ENCODE results near the gene MAPKAPK3.
"Not testable (repeated sequence)": the region's sequence is repeated elsewhere in the genome, so short reads cannot be mapped to it uniquely, and the experiment has no call there.

MAPKAPK3 gene

DNA sequence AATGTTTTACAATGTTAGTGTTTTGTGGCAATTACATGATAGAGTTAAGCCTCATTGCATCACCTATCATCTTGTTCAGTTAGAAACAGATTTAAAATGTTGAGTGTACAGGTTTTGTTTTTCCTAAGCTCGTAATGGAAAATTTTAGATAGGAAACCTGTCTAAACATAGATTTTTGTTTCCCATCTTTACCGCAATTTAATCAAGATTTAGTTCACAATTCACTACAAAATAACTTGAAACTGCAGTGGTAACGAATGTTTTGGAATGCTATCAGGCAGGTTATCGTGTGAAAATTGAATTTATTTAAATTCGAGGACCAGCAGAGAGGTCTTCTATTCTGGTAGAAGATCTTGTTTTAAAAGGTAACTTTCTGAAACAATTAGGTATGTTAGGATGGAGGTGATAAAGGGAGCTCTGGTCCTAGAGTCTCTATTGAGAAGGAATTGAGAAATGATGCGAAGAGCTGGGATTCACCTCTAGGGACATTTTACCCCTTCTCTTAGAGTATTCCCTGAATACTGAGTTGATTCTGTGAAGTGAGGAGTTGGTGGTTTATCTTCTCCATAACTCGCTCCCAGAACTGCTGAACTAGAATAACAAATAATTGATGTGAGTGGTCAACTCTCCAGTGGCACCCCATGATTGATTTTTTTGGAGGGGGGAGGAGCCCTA is 59.2 kb downstream of the MAPKAPK3 start:
- ChIA-PET CTCF (interaction anchor here (1.3 kb wide), 1 partner anchor 57 kb away, joined by 3 read pairs; no protein-coding TSS in a partner anchor), POLR2A (no interaction called here)
- TF ChIP-seq, protein P1, sequence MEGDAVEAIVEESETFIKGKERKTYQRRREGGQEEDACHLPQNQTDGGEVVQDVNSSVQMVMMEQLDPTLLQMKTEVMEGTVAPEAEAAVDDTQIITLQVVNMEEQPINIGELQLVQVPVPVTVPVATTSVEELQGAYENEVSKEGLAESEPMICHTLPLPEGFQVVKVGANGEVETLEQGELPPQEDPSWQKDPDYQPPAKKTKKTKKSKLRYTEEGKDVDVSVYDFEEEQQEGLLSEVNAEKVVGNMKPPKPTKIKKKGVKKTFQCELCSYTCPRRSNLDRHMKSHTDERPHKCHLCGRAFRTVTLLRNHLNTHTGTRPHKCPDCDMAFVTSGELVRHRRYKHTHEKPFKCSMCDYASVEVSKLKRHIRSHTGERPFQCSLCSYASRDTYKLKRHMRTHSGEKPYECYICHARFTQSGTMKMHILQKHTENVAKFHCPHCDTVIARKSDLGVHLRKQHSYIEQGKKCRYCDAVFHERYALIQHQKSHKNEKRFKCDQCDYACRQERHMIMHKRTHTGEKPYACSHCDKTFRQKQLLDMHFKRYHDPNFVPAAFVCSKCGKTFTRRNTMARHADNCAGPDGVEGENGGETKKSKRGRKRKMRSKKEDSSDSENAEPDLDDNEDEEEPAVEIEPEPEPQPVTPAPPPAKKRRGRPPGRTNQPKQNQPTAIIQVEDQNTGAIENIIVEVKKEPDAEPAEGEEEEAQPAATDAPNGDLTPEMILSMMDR (IDR thresholded peaks at IDR 0.05; ENCODE audit: control extremely low read depth, extremely low read depth, low read depth, missing control alignments) = no peak
- DNase-seq (ENCODE audit: extremely low spot score) = no peak

DNA sequence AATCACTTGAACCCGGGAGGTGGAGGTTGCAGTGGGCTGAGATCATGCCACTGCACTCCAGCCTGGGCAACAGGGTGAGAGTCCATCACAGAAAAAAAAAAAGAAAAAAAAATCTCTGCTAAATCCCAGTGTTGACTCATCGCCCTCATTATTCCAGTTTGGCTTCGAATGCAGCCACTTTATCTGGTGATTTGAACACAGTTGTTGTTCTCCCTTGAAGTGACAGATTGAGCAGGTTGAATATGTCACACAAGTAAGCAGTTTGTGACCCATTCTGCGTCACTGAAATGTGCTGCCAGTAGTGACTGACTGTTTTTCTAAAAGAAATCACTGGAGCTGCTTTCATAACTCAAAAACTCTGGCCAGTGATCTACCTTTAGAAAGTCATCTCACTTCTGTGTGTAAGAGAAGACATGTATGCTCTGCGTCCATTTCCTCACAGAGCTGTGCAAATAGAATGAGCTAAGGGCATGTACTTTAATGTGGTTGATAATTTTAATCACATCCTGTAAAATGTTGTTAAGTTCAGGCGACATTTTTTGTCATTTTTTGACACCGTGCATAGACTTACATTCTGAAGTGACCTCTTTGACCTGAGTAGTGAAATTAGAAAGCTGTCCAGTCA is 70.3 kb downstream of the MAPKAPK3 start:
- TF ChIP-seq, protein P1 (IDR thresholded peaks at IDR 0.05; ENCODE audit: control extremely low read depth, extremely low read depth, low read depth, missing control alignments) = no peak
- DNase-seq (ENCODE audit: extremely low spot score) = no peak
- ChIA-PET POLR2A (no interaction called here), CTCF (no interaction called here)

DNA sequence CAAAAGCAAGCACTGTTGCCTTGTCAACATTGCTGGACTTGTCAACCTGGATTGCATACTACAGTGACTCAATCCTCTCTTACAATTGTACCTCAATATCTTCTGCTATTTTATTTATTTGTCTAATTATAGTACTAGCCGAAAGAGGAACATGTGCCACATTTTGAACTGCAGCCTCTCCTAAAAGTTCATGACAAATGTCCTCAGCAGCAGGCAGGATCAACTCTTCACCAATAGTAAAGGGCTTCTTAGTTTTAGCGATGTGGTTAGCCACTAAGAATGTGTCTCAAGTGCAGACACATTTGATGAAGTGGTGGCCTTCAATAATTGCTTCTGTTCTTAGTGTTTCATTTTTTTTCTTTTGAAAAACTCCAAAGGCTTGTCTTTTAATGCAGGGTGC is 71.0 kb downstream of the MAPKAPK3 start:
- POLR2A ChIA-PET = no interaction called here
- CTCF ChIA-PET = no interaction called here
- TF ChIP-seq, protein P1 (IDR thresholded peaks at IDR 0.05; ENCODE audit: control extremely low read depth, extremely low read depth, low read depth, missing control alignments) = no peak
- DNase-seq (ENCODE audit: extremely low spot score) = no peak

DNA sequence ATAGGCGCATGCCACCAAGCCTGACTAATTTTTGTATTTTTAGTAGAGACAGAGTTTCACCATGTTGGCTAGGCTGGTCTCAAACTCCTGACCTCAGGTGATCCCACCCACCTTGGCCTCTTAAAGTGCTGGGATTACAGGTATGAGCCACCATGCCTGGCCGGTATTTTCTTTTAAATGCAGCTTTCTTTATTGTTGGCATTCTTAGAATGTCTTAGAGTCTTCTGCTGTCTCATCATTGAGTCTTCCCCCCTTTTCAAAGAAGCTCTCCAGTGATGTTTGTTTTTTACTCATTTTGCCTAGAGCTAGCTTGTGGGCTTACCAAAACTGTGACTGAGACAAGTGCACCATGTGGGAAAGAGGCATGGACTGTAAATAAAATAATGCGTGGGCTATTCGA is 71.7 kb downstream of the MAPKAPK3 start:
- POLR2A ChIA-PET; CTCF ChIA-PET; DNase-seq (ENCODE audit: extremely low spot score): not testable (repeated sequence)

DNA sequence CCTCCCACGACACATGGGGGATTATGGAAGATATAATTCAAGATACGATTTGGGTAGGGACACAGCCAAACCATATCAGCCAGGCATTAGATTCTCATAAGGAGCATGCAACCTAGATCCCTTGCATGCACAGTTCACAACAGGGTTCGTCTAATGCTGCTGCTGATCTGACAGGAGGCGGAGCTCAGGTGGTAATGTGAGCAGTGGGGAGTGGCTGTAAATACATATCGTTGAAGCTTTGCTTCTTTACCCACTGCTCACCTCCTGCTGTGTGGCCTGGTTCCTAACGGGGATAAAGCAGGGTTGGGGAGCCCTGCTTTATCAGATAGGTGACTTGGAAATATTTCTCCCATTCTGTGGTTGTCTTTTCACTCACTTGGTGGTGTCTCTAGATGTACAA is 72.6 kb downstream of the MAPKAPK3 start:
- DNase-seq (ENCODE audit: extremely low spot score) = no peak
- ChIA-PET CTCF (no interaction called here), POLR2A (no interaction called here)
- TF ChIP-seq, protein P1 (IDR thresholded peaks at IDR 0.05; ENCODE audit: control extremely low read depth, extremely low read depth, low read depth, missing control alignments) = no peak

DNA sequence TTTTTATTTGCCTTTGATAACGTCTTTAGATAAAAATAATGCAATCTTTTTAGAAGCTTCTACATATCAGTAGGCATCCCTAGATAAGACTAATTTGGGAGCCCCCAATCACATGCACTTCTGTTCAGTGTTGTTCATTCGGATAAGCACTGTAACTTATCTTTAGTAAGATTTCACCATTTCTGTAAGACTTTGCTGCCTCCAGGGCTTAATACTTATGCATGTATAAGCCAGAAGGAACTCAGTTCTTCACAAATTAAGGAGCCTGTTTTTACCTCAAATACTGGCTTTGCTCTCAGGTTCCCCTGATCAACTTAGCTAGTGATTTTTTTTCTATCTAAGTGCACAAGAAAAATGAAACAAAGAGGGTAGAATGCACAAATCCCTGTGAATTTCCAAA is 78.1 kb downstream of the MAPKAPK3 start:
- TF ChIP-seq, protein P1 (IDR thresholded peaks at IDR 0.05; ENCODE audit: control extremely low read depth, extremely low read depth, low read depth, missing control alignments) = no peak
- ChIA-PET POLR2A (no interaction called here), CTCF (no interaction called here)
- no peak for DNase-seq (ENCODE audit: extremely low spot score)

DNA sequence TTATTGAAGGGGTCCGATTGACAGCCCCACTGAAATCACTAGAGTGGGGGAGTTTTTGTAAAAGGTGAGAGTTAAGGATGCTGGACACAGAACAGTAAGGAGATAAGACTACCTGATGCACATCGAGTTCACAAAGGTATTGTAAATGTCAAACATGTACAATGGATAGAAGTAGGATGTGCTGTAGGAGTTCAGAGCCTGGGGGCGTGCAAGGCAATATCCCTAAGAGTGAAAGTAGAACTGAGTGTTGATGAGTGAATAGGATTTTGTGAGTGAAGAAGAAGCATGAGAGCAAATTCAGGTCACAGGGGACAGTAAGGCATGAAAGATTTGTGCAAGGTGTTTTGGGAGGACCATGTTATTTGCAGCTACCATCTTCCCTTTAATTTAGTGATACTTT is 79.3 kb downstream of the MAPKAPK3 start:
- TF ChIP-seq, protein P1 (IDR thresholded peaks at IDR 0.05; ENCODE audit: control extremely low read depth, extremely low read depth, low read depth, missing control alignments) = no peak
- ChIA-PET CTCF (no interaction called here), POLR2A (no interaction called here)
- DNase-seq (ENCODE audit: extremely low spot score) = no peak
